IPS-NIHi7 (cell line): ENCODE results near the gene SPTBN4.
"Not testable (repeated sequence)": the region's sequence is repeated elsewhere in the genome, so short reads cannot be mapped to it uniquely, and the experiment has no call there.

ENCODE experiments used
- DNase-seq: peaks from one replicate; pipeline ENCODE4 v3.0.0; 2012; ENCODE audit warnings: mixed read lengths; ENCODE audit errors: extremely low spot score

Gene SPTBN4

DNA sequence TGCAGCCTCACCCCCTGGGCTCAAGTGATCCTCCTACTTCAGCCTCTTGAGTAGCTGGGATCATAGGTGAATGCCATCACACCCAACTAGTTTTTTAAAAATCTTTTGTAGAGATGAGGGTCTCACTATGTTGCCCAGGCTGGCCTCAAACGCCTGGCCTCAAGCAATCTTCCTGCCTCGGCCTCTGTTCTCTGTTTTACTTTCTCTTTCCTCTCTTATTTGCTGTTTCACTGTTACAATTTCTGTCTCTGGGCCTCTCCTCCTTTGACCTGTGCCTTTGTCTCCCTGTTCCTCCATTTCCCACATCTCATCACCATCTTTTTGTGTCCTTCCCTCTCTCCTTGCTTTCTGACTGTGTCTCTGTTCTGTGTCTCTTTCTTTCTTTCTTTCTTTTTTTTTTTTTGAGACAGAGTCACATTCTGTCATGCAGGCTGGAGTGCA lies 119.2 kb downstream of the SPTBN4 start:
- DNase-seq, result no peak

DNA sequence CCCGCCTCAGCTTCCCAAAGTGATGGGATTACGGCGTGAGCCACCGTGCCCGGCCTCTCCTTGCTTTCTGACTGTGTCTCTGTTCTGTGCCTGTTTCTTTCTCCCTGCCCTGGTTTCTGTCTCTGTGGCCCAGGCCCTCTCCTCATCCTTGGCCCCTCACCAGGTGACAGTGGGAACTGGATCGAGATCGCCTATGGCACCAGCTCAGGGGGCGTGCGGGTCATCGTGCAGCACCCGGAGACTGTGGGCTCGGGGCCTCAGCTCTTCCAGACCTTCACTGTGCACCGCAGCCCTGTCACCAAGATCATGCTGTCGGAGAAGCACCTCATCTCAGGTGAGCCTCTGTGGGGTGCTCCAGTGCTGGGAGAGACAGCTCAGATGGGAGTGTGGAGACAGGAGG lies 119.8 kb downstream of the SPTBN4 start:
- no peak for DNase-seq

DNA sequence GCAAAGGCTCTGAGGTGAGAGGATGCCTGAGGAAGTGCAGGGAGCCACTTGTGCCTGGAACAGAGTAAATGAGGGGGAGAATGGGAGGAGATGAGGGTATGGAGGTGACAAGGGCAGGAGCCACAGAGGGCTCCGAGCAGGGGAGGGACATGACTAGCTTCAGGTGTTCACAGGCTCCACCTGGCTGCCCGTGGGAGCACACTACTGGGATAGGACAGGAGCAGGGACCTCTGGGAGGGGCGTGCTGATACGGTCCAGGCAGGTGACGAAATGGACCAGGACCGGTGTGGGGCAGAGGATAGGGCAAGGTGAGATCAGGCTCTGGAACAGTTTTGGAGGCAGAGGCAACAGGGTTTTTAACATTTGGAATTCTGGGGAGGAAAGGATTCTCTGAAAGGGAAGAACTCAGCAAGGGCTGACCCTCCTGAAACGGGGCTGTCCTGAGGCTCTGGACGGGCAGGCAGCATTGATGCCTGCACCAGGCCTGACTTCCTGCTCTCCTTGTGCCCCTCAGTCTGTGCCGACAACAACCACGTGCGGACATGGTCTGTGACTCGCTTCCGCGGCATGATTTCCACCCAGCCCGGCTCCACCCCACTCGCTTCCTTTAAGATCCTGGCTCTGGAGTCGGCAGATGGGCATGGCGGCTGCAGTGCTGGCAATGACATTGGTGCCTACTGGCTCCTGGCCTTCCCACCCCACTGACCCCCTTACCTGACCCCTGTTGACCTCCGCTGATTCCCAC lies 121.5 kb downstream of the SPTBN4 start:
- no peak for DNase-seq

DNA sequence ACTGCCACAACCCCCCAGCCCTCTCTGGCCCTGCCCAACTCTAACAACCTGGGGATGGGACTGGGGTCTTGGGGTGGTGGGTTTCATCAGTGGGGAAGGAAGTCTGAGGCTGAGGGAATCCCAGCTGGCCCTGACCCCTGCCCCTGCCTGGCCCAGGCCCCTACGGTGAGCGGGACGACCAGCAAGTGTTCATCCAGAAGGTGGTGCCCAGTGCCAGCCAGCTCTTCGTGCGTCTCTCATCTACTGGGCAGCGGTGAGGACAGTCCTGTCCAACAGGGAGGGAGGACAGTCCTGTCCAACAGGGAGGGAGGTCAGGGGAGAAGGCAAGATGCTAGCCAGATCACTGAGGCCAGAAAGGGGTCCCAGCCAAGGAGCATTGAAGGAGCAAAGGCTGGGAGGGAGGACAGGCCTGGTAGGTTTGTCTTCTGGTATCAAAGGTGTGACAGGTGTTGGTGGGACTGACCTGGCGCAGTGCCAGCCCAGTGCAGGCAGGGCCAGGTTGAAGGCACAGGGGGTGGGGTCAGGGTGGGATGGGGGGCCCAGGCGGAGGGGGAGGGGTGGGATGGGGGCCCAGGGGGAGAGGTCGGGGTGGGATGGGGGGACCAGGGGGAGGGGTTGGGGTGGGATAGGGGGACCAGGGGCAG lies 122.2 kb downstream of the SPTBN4 start:
- DNase-seq, result no peak

DNA sequence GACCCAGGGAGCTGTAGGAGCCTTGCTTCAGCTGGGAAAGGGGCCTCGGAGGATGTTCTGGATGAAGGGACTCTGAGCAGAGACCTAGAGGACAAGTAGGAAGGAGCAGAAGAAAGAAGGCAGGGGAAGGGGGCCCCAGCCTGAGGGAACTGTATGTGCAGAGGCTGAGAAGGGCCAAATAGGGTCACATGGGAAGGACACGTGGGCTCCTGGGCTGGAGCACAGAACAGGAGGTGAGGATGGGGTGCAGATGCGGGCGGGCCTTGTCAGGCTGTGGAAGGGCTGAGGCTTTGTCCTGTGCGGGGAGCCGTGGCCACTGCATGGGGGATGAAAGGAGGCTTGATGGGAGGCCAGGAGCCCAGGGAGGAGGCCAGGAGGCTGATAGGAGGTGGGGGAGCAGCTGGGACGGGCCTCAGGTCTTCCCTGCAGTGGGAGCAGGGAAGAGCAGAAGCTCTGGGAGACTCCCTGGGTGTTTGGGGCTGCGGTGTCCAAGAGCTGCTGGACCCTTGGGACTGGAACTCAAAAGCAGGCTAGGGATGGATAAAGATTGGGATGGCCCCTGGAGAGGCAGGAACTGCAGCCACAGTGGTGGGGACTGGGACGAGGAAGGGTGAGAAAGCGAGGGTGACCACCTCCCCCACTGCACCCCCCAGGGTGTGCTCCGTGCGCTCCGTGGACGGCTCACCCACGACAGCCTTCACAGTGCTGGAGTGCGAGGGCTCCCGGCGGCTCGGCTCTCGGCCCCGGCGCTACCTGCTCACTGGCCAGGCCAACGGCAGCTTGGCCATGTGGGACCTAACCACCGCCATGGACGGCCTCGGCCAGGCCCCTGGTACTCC lies 123.0 kb downstream of the SPTBN4 start:
- DNase-seq, result no peak

DNA sequence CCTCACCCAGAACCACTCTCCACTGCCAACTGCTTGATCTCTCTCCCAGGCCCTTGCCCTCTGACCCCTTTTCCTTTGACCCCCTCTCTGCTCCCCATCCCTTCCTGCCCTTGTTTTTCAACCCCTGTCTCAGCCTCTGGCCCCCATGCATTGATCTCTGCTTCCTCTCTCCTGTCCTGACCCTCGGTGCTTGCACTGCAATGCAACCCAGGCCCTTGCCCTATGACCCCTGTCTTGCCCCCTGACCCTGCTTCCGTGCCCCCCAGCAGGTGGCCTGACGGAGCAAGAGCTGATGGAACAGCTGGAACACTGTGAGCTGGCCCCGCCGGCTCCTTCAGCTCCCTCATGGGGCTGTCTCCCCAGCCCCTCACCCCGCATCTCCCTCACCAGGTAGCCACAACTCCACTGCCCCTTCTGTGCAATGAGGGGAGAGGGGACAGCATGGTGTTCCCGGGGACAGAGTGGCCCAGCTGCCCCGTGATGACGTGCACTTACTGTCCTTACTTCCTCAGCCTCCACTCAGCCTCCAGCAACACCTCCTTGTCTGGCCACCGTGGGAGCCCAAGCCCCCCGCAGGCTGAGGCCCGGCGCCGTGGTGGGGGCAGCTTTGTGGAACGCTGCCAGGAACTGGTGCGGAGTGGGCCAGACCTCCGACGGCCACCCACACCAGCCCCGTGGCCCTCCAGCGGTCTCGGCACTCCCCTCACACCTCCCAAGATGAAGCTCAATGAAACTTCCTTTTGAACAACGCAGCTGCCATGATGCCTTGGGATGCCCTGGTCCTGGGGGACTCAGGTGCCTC lies 123.9 kb downstream of the SPTBN4 start:
- DNase-seq, result no peak

DNA sequence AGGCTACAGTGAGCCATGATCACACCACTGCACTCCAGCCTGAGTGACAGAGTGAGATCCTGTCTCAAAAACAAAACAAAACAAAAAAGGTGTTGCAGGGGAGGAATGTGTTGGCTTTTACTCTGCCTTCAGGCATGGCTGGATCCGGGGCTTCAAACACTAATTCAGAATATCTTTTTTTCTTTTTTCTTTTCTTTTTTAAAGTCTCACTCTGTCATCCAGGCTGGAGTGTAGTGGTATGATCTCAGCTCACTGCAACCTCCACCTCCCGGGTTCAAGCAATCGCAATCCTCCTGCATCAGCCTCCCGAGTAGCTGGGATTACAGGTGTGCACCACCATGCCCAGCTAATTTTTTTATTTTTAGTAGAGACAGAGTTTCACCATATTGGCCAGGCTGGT lies 124.9 kb downstream of the SPTBN4 start:
- DNase-seq, result not testable (repeated sequence)

DNA sequence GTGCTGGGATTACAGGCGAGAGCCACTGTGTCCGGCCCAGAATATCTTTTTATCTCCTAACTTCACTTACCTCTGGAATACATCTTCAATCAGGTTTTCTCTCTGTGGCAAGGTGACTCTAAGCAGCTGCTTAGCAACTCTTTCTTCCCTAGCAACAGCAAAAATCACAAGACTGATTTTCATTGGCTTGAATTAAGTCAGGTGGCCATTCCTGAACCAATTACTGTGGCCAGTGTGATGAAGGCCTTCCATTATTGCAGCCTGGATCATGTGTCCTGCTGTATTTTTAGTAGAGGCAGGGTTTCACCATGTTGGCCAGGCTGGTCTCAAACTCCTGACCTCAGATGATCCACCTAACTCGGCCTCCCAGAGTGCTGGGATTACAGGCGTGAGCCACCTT lies 125.4 kb downstream of the SPTBN4 start:
- DNase-seq, result no peak

DNA sequence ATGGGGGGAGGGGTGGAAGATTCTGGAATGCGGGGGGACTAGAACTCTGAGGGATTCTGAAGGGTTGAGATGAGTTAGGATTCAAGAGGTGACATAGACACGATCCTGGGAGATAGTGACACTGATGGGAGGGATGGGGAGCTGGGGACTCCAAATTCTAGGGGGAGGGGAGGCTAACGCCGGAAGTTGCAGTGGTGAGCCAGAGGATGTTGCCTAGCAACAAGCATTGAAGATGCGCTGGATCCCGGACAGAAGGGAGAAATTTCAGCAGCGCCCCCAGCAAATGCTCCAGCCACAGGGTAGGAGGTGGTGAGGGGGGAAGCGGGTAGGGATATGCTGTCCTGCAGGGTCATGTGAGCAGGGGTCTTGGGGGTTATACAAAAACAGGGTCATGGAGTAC lies 127.5 kb downstream of the SPTBN4 start:
- DNase-seq, result no peak

DNA sequence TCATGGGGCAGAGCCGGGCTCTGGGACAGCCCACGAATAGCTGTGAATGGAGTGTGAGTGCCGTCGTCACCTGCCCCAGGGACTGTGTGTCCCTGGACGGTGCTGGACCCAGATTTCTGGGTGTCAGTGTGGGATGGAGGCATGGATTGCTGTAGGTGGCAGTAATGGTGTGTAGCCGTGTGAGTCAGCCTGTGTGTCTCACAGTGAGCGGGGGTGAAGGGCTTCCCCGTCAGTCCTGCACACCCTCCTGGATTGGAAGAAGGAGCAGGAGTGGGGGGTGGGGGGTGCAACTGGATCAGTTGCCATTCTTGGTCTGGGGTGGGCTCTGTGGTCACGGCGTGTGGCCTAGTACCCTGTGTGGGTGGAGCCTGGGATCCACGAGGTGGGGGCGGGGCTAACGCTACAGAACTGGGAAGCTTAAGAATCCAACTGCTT lies 127.9 kb downstream of the SPTBN4 start:
- peak; percentile 32 for DNase-seq

DNA sequence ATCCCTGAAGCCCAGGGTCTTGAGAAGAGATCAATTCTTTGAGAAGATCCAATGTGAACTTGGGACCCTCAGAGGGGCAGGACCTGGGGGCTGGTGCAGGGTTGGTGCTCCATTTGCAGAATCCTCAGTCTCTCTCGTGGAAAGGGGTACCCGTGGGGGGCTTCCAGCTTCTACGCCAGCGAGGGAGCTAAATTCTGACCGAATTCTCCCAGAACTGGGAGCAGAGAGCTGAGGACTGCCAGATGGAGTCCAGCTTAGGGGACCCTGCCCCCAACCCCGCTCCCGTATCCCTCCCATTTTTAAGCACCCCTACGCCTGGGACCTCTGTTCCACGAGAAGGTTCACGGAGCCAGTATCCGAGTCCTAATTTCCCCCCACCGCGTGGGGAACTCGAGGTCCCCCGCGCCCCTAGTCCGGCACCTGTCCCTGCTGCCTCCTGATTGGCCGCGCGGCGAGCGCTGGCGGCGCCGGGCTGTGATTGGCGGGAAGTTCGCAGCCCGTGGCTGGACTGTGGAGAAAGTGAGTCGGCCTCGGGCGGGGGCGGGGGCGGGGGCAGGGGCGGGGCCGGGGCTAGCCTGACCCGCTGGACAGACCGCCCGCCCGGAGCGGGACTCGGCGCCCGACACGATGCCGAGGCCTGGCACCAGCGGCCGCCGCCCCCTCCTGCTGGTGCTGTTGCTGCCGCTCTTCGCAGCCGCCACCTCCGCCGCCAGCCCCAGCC lies 130.0 kb downstream of the SPTBN4 start:
- DNase-seq, result peak; percentile 85

DNA sequence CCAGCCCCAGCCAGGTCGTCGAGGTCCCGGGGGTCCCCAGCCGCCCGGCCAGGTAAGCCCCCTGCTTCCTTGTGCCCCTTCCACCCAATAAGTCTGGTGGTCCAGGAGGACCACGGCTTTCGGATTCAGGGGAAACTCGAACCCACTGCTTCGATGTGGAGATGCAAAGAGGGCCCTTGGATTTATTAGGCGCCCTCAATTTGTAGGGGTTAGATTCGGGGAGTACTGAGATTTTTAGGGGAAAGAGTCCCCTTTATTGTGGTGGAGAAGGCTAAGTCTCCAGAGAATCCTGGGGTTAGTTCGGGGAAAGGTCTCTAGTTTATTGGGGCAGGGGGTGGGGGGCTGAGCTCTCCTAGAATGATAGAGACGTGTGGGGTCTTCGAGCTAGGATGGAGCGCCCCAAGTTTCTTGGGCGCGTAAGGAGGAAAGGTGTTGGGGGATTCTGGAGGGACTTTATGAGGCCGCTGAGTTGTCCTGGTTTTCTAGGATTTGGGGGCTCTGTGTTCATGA lies 130.6 kb downstream of the SPTBN4 start:
- no peak for DNase-seq

DNA sequence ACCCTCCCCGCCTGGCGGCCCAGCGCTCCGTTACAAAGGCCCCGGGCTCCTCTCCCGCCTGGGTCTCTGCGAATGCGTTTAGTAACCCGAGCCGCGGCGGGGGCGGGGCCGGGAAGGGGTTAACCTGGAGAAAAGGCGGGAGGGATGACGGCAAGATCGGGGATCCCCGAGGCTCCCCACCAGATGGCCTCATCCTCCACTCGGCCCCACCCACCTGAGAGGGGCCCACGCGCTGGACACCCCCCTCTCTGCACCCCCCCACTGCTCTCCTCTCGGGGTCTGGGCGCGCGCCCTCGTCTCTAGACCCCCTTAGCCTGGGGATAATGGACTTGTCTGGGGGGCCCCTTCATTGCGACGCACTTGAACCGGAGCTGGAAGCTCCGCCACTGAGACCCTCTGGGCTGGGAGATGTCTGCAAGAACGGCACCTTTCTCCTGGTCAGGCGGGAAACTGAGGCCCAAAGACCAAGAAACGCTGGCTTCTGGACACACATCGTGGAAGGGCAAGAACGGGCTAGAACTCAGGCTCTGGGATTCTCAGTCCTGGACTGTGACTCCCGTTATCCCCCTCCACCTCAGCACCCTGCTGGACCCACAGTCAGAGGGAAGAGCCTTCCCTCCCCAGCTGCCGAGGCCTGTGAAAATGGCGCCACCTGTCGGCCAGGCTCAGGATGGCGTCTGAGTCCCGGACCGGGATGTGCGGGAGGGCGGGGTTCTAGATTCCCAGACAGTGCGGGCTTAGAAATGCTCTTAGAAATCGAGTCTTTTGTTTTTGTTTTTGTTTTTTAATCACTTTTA lies 131.5 kb downstream of the SPTBN4 start:
- DNase-seq, result peak; percentile 74

DNA sequence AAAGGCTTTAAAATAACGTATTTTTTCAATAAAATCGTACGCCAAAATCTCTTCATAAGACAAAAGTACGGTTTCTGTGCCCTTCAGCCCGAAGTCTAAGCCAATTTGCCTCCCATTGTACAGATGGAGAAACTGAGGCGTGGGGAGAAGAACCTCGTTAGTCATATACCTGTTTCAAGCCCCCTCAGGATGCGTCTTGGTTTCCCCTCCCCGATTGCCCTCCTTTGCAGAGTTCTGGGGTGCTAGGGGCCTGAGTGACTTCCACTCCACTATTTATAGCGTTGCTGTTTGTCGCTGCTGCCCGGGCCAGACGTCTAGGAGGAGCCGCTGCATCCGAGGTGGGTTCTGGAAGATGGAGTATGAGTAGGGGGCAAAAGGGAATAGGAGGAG lies 132.1 kb downstream of the SPTBN4 start:
- DNase-seq, result no peak

DNA sequence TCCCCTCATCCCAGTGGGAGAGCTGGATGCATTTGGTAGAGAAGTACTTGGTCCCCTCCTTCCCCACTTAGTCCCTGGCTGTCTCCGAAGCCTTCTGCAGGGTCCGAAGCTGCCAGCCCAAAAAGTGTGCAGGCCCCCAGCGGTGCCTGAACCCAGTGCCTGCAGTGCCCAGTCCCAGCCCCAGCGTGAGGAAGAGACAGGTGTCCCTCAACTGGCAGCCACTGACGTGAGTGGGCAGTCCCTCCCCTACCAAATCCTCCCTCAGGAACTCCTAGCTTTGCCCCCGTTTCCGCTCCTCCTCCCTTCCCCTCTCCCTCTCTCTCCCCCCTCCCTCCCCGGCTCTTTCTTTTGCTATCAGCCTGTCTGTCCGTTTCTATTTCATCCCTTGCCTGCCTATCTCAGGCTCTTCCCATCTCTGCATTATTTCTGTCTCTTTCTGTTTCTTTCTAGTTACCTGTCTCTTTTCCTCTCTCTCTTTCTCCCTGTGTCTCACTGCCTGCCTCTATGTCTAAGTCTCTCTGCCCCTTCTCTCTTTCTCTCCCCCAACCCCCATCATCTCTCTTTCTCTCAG lies 132.6 kb downstream of the SPTBN4 start:
- DNase-seq, result no peak

DNA sequence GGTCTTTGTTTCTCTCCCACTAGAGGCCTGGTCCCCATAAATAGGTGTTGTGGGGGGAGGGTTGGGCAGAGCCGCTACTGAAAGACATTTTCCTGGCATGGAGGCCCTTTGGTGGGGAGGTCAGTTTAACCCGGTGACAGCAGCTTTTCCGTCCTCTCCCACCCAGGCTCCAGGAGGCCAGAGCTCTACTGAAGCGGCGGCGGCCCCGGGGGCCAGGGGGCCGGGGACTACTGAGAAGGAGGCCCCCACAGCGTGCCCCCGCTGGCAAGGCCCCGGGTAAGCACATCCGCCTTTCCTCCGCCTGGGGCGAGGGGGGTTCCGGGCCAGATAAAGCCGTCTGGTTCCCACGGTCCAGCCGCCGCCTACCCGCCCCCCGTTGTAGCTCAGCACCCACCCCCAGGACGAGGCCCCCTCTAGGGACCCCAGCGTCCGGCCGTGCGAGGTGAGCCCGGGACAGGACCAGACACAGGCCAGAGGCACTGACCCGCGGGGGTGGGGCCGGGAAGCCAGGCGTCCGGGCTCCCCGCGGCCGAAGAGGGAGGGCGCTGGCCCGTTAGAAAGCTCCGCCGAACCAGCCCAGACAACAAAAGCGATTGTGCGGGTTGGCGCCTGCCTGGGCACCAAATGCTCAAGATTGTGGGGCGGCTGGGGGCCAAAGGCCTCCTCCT lies 133.2 kb downstream of the SPTBN4 start:
- DNase-seq, result no peak

DNA sequence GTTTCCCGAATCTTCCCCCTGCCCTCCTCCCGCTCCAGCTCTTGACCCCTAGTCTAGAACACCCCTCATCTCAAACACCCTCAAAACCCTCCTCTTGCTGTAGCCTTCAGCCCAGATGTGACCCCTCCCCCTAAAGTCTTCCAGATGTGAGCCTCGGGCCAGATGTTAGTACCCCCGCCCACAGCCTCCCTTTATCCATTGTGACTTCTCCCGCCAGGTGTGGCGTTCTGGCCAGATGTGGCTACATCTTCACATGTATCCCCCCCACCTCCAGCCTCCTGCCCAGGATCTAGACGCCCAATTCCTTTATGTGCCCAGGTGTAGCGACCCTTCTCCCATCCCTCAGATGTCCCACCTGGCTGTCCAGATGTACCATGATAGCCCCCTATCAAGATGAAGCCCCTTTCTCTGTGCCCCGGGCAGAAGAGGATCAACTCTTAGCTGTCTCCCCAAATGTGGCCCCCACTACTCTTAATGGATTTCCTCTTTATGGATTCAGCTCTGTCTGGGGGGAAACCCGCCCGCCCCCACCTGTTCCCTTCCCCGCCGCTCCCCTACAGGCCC lies 133.9 kb downstream of the SPTBN4 start:
- DNase-seq, result no peak

DNA sequence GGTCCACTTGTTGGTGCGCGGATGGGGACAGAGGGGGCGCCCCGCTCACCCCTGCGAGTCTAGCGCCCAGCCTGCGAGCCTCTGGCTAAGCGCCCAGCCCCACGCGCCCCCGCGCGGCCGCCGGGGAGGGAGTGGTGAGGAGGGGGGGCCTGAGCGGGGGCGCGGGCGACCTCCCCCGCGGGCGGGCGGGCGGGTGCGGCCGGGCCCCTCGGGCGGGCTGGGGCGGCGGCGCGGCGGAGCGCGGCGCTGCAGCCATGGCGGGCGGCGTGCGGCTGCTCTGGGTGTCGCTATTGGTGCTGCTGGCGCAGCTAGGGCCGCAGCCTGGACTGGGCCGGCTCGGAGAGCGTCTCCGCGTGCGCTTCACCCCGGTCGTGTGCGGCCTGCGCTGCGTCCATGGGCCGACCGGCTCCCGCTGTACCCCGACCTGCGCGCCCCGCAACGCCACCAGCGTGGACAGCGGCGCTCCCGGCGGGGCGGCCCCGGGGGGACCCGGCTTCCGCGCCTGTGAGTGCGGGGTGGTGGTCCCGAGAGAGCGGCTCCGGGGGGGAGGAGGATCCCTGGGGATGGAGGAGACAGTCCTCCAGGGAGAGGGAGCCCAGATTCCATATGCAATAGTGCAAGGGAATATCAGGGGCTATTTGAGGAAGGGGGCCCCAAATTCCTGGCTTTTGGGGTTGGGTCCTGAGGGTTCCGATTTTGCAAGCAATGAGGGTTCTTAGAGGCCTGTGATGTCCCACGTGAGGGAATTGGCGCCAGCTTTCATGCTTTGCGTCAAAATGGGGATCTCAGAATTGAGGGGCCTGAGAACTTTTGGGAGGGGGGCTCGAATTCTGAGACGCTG lies 134.6 kb downstream of the SPTBN4 start, which contains the start of gene LTBP4:
TSS of gene LTBP4 (plus strand) at position 236 of the 841 bp plus-strand sequence. CDS start at position 255, 19 bp downstream.
- no peak for DNase-seq
